ENCODE measurements around the gene HPGD.

GRCh38 chr4:174490451-174490961 is 31.8 kb downstream of the HPGD start:
- no peak for TF ChIP-seq CTCF (IDR thresholded peaks at IDR 0.05 in 2 of 3, conservative IDR thresholded peaks at IDR 0.05 in 1 of 3; ENCODE audit: borderline replicate concordance in 1 of 3, insufficient read depth in 1 of 3, low read depth in 2 of 3, low read length in 2 of 3)
- TF ChIP-seq POLR2AphosphoS5 (IDR thresholded peaks at IDR 0.05; ENCODE audit: low read depth, low read length): no peak
- TF ChIP-seq POLR2A (IDR thresholded peaks at IDR 0.05; ENCODE audit: borderline replicate concordance, extremely low read depth, insufficient read depth, insufficient read length): no peak
- TF ChIP-seq ZBTB33 (IDR thresholded peaks at IDR 0.05; ENCODE audit: extremely low read depth, insufficient replicate concordance, low read length): no peak
- TF ChIP-seq EZH2phosphoT487 (IDR thresholded peaks at IDR 0.05; ENCODE audit: borderline replicate concordance): no peak
- no peak for TF ChIP-seq EZH2 (IDR thresholded peaks at IDR 0.05)

Measured in HCT116 (cell line).